ENCODE results near the gene OAS3.

Gene OAS3

DNA sequence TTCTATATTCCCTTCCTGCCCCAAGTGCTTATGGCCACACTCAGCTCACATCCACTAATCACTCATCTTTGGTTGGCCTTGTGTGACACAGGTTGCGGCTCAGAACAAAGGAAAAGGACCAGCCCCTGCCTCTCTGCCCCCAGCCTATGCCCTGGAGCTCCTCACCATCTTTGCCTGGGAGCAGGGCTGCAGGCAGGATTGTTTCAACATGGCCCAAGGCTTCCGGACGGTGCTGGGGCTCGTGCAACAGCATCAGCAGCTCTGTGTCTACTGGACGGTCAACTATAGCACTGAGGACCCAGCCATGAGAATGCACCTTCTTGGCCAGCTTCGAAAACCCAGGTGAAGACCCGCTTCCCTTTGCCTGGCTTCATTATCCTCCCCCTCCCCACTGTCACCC lies 24.3 kb downstream of the OAS3 start:
- DNase-seq: no peak

DNA sequence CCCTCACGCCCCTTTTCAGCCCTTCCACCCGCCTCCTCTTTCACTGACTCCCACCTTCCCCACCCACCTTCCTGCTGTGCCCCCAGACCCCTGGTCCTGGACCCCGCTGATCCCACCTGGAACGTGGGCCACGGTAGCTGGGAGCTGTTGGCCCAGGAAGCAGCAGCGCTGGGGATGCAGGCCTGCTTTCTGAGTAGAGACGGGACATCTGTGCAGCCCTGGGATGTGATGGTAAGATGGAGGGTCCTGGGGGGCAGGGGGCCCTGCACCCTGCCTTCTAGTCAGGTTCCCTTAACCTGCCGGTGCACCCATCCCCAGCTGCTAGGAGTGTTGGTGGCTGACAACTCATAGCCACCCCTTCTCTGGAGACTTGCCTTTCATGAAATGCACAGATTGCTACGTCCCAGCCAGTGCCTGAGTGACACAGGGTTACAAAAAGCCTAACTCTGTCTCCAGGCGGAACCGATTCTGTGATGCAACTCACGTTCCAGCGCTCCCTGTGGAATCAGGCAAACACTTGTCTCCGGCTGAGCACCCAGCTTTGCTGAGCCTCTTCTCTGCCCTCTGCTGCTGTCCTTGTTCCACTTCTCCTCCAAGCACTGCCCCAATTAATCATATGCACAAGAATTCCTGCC lies 25.1 kb downstream of the OAS3 start:
- DNase-seq: no peak

DNA sequence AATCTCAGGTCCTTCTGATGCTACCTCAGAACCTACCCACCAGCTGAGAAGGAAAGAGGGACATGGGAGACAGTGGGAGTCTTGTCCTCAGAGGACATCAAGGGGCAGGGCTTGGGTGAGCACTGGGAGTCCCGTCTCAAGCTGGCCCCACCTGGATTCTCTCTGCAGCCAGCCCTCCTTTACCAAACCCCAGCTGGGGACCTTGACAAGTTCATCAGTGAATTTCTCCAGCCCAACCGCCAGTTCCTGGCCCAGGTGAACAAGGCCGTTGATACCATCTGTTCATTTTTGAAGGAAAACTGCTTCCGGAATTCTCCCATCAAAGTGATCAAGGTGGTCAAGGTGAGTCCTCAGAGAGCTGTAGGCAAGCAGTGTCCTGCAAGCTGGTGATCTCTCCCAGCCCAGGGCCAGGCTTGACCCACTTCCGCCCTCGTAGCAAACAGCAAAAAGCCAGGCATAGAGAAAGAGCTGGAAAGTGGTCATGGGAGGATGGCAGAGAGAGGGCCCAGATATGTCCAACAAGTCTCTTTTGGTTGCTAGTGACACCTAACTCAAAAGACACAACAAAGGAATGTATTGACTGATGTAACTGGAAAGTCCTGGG lies 25.9 kb downstream of the OAS3 start:
- DNase-seq: no peak

DNA sequence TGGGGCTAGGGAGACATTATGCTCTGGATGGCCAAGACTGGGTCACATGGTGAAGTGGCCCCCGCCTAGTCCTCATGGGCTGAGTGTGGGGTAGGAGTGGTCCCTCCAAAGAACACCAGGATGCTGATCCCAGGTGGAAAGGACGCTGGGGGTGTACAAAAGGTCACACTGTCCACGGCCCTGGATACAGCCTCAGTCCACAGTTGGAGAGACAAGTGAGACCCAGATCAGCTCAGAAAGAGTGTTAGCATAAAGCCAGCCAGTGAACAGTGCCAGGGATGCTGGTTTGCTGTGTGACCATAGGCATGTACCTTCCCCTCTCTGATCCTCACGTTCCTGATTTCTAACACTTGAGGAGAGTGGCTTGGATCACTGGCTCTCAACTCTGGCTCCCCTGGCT lies 26.6 kb downstream of the OAS3 start:
- DNase-seq: no peak

DNA sequence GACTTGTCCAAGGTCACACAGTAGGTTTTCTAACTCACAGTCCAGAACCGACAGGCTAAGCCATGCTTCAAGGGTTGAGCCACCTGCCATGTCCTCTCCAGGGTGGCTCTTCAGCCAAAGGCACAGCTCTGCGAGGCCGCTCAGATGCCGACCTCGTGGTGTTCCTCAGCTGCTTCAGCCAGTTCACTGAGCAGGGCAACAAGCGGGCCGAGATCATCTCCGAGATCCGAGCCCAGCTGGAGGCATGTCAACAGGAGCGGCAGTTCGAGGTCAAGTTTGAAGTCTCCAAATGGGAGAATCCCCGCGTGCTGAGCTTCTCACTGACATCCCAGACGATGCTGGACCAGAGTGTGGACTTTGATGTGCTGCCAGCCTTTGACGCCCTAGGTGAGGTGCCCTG lies 27.4 kb downstream of the OAS3 start:
- DNase-seq: no peak

DNA sequence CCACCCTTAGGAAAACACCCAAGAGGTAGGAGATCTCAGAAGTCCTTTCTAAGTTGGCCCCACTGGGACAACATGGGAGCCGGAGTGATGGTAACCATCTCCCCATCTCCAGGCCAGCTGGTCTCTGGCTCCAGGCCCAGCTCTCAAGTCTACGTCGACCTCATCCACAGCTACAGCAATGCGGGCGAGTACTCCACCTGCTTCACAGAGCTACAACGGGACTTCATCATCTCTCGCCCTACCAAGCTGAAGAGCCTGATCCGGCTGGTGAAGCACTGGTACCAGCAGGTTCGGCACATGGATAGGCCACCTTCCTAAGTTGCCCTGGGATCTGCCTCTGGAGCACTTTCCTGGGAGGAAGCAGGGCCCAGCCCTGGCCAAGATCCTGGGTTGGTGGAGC lies 29.0 kb downstream of the OAS3 start:
- DNase-seq: no peak

DNA sequence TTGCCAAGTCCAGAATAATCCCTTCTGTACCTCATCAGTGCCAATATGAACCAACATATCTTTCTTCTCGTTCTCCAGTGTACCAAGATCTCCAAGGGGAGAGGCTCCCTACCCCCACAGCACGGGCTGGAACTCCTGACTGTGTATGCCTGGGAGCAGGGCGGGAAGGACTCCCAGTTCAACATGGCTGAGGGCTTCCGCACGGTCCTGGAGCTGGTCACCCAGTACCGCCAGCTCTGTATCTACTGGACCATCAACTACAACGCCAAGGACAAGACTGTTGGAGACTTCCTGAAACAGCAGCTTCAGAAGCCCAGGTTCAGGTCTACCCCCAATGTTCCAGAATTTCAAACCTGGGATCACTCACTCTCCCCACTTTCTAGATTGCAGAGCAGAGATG lies 29.6 kb downstream of the OAS3 start:
- no peak for DNase-seq

DNA sequence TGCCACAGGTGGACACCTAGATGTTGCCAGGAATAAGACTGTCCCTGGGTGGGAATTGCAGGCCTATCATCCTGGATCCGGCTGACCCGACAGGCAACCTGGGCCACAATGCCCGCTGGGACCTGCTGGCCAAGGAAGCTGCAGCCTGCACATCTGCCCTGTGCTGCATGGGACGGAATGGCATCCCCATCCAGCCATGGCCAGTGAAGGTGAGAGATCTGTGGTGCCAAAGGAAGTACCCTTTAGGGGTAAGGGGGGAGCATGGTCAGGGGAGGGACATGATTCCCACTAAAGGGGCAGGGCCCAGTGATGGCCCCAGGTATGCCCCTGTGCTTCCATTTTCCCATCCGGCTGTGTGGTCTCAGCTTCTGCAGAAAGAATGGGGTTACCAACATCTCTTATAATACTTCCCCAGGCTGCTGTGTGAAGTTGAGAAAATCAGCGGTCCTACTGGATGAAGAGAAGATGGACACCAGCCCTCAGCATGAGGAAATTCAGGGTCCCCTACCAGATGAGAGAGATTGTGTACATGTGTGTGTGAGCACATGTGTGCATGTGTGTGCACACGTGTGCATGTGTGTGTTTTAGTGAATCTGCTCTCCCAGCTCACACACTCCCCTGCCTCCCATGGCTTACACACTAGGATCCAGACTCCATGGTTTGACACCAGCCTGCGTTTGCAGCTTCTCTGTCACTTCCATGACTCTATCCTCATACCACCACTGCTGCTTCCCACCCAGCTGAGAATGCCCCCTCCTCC lies 31.5 kb downstream of the OAS3 start:
- no peak for DNase-seq

DNA sequence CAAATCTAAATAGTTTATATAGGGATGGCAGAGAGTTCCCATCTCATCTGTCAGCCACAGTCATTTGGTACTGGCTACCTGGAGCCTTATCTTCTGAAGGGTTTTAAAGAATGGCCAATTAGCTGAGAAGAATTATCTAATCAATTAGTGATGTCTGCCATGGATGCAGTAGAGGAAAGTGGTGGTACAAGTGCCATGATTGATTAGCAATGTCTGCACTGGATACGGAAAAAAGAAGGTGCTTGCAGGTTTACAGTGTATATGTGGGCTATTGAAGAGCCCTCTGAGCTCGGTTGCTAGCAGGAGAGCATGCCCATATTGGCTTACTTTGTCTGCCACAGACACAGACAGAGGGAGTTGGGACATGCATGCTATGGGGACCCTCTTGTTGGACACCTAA lies 32.1 kb downstream of the OAS3 start:
- no peak for DNase-seq

DNA sequence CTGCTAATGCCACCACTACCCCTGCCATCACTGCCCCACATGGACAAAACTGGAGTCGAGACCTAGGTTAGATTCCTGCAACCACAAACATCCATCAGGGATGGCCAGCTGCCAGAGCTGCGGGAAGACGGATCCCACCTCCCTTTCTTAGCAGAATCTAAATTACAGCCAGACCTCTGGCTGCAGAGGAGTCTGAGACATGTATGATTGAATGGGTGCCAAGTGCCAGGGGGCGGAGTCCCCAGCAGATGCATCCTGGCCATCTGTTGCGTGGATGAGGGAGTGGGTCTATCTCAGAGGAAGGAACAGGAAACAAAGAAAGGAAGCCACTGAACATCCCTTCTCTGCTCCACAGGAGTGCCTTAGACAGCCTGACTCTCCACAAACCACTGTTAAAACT lies 33.0 kb downstream of the OAS3 start:
- peak; percentile 45 for DNase-seq

DNA sequence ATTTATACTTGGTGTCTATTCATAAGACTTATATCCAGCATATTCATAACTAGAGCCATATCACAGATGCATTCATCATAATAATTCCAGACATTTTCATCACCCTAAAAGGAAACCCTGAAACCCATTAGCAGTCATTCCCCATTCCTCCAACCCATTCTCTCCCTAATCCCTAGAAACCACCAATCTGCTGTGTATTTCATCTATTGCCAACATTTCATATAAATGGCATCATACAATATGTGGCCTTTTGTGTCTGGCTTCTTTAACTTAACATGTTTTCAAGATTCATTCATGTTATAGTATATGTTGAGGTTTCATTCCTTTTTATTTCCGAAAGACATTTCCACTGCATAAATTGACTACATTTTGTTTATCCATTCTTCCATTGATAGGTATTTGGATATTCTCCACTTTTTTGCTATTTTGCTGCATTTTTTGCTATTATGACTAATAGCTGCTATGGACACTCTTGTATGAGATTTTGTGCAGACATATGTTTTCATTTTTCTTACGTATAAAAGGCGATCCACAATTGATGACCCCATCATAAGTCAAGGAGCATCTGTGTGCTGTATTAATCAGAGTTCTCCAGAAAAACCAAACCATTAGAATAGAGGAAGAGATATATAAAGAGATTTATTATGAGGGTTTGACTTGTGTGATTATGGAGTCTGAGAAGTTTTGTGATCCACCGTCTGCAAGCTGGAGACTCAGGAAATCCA lies 34.9 kb downstream of the OAS3 start:
- no peak for DNase-seq

DNA sequence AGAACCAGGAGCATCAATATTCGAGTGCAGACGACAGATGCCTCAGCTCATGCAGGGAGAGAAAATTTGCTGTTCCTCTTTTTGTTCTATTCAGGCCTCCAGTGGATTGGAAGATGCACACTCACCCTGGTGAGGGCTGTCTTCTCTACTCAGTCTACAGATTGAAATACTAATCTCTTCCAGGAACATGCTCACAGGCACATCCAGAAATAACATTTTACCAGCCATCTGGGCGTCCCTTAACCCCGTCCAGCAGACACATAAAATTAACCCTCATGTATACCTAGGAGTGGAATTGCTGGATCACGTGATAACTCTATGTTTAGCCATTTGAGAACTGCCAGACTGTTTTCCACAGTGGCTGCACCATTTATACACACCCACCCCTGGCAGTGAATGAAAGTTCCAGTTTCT lies 35.6 kb downstream of the OAS3 start:
- no peak for DNase-seq

DNA sequence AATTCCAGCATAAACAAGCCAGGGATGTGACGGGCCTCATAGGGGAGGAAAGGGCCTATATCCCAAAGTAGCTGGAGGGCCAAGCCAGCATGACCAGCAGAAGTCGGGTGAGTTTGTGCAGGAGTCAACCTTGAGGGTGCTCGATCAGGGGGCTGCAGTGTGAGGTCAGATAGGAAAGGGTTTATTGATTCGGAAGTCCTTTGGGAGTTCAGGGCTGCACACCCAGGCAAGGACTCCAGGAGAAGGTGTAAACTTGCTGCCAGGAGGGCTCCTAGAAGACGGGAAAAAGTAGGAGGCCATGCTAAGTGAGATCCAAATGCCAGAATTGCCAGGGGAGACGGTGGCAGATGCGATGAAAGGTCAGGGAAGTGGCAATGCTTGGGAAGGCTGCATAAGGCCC lies 36.6 kb downstream of the OAS3 start:
- no peak for DNase-seq

DNA sequence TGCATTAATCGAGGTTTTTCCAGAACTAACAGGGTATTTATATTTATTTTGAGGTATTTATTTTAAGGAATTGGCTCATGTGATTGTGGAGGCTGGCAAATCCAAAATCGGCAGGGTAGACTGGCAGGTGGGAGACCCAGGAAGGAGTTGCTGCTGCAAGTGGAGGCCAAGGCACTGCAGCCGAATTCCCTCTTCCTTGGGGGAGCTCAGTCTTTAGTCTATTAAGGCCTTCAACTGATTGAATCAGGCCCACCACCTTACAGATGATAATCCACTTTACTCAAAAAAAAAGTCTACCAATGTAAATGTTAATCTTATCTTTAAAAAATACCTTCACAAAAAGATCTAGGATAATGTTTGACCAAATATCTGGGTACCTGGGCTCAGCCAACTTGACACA lies 38.9 kb downstream of the OAS3 start:
- DNase-seq: no peak

DNA sequence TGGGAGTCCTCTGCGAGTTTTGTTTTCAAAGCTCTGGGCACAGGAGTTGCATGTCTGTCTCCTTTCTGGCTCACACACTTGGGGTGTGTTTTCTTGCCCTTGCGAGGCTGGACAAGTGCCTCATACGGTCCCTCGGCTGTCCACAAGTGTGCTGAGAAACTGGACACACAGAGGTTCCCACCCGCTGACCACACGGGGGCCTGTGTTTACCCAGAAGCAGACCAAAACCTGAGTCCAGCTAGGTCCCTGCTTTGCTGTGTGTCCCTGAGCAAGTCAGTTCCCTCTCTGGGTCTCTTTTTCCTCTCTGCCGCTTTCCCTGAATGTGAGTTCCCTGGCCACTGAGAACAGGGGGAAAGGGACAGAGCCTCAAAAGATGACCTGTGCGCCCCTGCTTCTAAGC lies 39.4 kb downstream of the OAS3 start:
- no peak for DNase-seq

DNA sequence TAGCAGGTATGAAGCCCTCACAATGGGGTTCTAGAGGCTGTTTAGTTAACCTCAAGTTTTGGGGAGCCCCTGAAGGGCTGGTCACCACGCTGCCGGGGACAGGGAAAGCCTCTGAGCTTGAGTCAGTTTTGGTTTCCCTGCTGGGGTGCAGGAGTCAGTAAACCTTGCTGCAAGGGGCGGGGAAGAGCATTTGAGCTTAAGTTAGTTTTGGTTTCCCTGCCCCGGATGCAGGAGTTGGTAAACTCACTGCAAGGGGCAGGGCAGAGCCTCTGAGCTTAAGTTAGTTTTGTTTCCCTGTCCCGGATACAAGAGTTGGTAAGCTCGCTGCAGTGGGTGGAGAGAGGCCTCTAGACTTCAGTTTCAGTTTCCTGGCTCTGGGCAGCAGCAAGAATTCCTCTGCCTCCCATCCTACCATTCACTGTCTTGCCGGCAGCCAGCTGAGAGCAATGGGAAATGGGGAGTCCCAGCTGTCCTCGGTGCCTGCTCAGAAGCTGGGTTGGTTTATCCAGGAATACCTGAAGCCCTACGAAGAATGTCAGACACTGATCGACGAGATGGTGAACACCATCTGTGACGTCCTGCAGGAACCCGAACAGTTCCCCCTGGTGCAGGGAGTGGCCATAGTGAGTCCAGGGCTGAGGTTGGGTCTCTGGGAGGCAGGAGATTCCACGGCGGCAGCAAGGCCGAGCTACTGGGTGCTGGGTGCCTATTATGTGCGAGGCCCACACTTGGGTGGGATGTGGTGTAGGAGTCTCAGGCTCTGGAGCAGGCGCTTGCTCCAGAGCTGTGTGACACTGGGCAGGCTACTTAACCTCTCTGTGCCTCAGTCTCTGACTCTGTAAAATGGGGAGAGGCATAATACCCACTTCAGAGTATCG lies 40.1 kb downstream of the OAS3 start, which contains the start of gene OAS2:
Gene OAS2 (plus strand): TSS at position 357 of the 878 bp plus-strand sequence. CDS start 90 bp downstream, at position 447.
- DNase-seq: no peak

DNA sequence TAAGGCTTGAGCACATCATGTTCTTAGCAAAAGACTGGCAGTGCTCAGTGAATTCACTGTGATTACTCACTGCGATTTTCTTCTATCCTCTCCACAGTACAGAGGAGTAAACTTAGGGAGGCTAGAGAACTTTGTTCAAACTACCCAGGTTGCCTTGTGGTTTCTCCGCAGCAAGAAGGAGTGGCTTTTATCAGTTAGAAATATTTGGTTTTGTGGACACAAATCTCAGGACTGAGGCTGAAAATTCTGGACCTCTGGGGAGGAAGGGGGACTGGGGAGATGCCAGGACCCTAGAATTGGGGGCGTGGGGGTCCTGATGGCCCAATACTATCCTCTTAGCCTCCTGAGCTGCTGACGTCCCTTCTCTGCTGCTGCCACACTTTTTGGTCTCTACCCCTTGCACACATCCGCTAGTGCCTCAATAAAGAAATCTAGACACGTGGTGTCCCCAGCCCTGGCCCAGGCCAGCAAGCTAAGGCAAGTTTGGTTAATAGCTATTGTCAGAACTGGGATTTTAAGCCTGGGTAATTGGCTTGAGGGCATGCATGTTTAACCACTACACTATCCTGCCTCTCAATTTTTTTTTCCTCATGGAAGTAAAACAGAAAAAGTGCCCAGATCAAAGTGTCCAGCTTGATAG lies 40.9 kb downstream of the OAS3 start:
- DNase-seq: no peak

DNA sequence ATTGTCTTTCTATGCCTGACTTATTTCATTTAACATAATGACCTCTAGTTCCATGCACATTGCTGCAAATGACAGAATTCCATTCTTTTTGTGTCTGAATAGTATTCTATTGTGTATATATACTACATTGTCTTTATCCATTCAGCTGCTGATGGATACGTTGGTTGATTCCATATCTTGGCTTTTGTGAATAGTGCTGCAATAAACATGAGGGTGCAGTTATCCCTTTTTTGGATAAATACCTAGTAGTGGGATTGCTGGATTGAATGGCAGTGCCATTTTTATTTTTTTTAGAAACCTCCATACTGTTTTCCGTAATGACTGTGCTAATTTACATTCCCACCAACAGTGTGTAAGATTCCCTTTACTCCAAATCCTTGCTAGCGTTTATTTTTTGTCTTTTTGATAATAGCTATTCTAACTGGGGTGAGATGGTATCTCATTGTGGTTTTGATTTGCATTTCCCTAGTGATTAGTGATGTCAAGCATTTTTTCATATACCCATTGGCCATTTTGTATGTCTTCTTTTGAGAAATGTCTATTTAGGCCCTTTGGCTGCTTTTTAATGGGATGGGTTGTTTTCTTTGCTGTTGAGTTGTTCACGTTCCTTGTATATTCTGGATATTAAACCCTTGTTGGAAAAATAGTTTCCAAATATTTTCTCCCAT lies 42.4 kb downstream of the OAS3 start:
- no peak for DNase-seq

DNA sequence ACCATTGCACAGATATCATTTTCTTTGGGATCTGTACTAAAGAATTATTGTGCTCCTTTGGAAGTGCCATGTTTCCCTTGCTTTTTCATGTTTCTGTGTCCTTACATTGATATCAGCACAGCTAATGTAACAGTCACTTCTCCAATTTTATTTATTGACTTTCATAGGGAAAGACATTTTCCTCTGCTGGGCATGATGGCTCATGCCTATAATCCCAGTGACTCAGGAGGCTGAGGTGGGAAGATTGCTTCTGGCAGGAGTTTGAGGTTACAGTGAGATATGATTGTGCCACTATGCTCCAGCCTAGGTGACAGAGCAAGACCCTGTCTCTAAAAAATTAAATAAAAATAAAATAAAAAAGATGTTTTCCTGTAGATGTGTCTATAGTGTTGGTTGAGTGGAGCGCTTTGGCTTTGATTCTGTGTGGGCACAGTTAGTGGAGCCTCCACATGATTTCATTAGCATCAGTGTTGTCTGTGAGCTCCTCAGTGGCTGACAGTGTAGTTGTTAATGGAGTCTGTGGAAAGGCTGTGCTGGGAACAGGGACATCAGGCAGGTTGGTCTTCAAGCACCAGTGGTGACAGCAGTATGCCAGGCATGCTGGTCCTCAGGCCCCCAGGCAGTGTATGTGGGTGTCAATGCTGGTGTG lies 47.5 kb downstream of the OAS3 start:
- DNase-seq: no peak

DNA sequence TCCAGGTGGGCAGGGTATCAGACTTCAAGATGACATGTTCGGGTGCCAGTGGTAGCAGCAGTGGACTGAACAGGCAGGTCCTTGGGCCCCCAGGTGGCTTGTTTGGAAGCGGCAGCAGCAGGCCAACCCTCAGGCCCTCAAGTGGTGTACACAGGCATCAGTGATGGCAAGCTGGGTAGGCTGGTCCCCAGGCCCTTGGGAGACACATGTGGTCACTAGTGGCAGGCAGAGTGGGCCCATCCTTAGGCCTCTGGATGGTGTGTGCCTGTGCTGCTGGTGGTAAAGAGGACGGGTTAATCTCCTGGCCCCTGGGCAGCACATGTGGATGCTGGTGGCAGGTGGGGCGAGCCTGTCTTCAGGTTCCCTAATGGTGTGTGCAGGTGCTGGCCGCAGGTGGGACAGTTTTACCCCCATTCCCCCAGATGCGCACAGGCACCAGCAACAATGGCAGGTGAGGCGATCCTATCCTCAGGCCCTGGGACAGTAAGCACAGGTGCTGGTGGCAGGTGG lies 48.1 kb downstream of the OAS3 start:
- no peak for DNase-seq

DNA sequence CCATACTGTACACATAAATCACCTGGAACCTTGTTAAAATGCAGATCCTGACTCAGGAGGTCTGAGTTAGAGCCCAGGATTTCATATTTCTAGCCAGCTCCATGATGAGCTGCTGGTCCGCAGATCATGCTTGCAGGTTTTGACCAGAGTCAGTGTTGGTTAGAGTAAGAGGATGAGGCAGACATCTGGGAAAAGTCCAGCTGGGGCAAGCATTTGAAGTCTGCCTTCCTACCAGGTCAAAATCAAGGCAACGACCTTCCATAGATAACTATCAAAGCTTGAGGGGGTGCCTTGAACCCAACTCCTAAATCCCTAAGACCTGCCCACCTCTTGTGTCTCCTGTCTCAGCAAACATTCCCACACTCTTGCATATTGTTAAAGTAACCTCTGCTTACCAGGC lies 49.3 kb downstream of the OAS3 start:
- no peak for DNase-seq

Measured in NCI-H1105 treated with DMSO at 0.1 percent for 48 hours (cell line).